Osteocyte (in vitro differentiated cells): Measurements from ENCODE around the gene SV2A. TPM values are rescaled to one million over a fixed set of nuclear protein-coding genes. Genes with fewer than 3 reads are reported as not detected.
A peak's percentile ranks its signal among the peaks of the same experiment; 100 is the strongest.

Source experiments
- DNase-seq: peaks from one replicate; pipeline ENCODE4 v3.0.0; 2021; ENCODE audit warnings: mixed read lengths; ENCODE audit not compliant: unreplicated experiment; ENCODE audit errors: extremely low spot score
- H3K27ac Mint-ChIP-seq: one replicate; pipeline ENCODE4 v1.8.0; 2021; ENCODE audit warnings: mild to moderate bottlenecking, mixed read lengths; ENCODE audit not compliant: unreplicated experiment
- H3K27me3 Mint-ChIP-seq: one replicate; pipeline ENCODE4 v1.8.0; 2021; ENCODE audit warnings: mixed read lengths; ENCODE audit not compliant: unreplicated experiment
- H3K36me3 Mint-ChIP-seq: one replicate; pipeline ENCODE4 v1.8.0; 2021; ENCODE audit warnings: mixed read lengths; ENCODE audit not compliant: unreplicated experiment
- H3K4me1 Mint-ChIP-seq: one replicate; pipeline ENCODE4 v1.8.0; 2021; ENCODE audit warnings: mixed read lengths; ENCODE audit not compliant: unreplicated experiment
- H3K4me3 Mint-ChIP-seq: one replicate; pipeline ENCODE4 v1.8.0; 2021; ENCODE audit warnings: mild to moderate bottlenecking, moderate library complexity, mixed read lengths; ENCODE audit not compliant: unreplicated experiment
- H3K9me3 Mint-ChIP-seq: one replicate; pipeline ENCODE4 v1.8.0; 2021; ENCODE audit warnings: mixed read lengths; ENCODE audit not compliant: unreplicated experiment
- total RNA-seq: library from RNA; stranded (reverse); gene quantifications from 2 replicates; pipeline ENCODE4 v1.2.1, GENCODE V29; 2021
- TF ChIP-seq, protein P1 (sequence below): fragments of 200-600 bp; sonication (generic); IDR thresholded peaks from 2 replicates; pipeline ENCODE4 v1.5.0; 2021; ENCODE audit warnings: antibody characterized with exemption, mild to moderate bottlenecking, moderate library complexity

Gene SV2A
- total RNA-seq, 1 donor from 2014 or later = 16.7 TPM

DNA sequence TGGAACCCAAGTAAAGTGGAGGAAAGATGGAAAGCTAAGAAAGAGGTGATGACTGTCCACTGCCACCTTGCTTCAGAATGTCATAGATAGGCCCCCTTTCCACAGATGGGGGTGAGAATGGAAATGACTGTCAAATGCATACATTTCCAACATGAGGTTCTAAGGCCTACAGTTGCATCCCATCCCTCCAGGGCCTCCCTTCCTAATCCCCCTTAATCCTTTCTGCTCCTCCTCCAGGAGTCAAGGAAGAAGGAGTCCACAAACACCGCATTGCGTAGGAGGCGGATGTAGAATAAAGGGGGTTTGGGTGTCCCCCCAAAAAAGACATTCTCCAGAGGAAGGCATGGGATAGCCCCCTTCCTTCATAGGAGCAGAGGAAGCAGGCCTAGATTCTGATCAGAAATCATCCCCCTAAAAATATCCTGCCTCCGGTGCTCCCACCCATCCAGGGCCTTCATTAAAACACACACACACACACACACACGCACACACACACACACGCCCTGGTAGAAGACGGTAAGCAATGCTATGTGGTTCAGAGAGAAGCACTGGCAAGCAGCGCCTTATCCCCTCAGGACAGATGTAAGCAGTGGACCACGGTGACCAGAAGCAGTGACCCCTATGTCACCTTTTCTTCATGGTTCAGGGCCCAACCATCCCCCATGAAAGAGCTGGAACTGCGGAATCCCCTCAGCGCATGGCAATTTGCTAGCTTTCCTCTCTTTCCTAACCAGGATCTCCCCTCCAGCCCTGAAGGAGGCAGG, 2.0 kb downstream of the SV2A start:
- H3K27me3 Mint-ChIP-seq = no peaks in the 10 kb centered on the region
- peaks cover 18% of the 10 kb centered on the region for H3K4me1 Mint-ChIP-seq
- H3K4me3 Mint-ChIP-seq = peak overlapping the region; percentile 85
- H3K36me3 Mint-ChIP-seq = peaks cover 11% of the 10 kb centered on the region
- TF ChIP-seq, protein P1, sequence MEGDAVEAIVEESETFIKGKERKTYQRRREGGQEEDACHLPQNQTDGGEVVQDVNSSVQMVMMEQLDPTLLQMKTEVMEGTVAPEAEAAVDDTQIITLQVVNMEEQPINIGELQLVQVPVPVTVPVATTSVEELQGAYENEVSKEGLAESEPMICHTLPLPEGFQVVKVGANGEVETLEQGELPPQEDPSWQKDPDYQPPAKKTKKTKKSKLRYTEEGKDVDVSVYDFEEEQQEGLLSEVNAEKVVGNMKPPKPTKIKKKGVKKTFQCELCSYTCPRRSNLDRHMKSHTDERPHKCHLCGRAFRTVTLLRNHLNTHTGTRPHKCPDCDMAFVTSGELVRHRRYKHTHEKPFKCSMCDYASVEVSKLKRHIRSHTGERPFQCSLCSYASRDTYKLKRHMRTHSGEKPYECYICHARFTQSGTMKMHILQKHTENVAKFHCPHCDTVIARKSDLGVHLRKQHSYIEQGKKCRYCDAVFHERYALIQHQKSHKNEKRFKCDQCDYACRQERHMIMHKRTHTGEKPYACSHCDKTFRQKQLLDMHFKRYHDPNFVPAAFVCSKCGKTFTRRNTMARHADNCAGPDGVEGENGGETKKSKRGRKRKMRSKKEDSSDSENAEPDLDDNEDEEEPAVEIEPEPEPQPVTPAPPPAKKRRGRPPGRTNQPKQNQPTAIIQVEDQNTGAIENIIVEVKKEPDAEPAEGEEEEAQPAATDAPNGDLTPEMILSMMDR = no peak
- no peak for DNase-seq
- peak overlapping the region; percentile 60 for H3K27ac Mint-ChIP-seq
- H3K9me3 Mint-ChIP-seq = no peaks in the 10 kb centered on the region

DNA sequence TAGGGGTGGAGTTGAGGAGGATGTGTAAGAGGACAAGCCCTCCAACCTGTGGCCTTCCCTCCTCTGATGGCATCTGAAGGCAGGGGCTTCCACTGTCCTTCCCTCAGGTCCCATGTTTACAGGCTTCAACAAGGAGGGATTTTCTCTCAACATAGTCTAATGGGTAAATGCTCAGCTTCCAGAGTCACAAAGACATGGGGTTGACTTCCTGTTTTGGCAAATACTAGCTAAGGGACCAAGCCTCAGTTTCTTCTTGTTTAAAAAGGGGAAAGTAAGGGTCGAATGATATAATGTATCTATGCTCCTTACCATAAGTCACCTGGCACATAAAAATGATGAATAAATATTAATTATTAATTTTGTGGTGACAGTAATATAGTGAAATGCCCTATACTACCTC, 3.1 kb downstream of the SV2A start:
- no peak overlapping the region for H3K27ac Mint-ChIP-seq
- H3K36me3 Mint-ChIP-seq = peaks cover 11% of the 10 kb centered on the region
- no peaks in the 10 kb centered on the region for H3K27me3 Mint-ChIP-seq
- no peak for DNase-seq
- H3K9me3 Mint-ChIP-seq = no peaks in the 10 kb centered on the region
- TF ChIP-seq, protein P1 = no peak
- H3K4me3 Mint-ChIP-seq = no peak overlapping the region
- peaks cover 18% of the 10 kb centered on the region for H3K4me1 Mint-ChIP-seq

DNA sequence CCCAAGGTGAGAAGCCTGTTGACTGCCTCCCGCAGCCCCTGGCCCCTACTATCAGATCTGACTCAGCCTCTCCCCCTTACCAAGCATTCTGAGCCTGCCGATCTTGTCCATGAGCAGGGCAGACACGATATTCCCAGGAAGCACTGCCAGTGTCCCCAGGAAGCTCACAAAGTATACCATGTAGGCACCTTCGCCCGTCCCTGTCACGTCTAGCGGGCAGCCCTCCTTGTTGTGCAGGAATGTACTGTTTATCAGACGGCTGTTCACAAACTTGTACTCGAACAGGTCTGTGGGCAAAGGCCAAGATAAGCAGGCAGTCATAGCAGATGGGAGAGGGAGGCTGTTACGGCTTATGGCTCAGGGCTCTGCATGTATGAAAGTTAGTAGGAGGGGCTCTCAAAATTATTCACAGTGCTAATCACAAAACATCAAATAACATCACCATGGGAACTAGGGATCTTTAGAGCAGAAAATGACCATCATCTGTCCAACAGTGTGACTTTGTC, 11.0 kb downstream of the SV2A start:
- Mint-ChIP-seq H3K4me1 (no peaks in the 10 kb centered on the region), H3K4me3 (no peak overlapping the region), H3K36me3 (peaks cover 22% of the 10 kb centered on the region), H3K27me3 (no peaks in the 10 kb centered on the region), H3K9me3 (no peaks in the 10 kb centered on the region), H3K27ac (no peak overlapping the region)
- no peak for DNase-seq
- TF ChIP-seq, protein P1 = no peak

DNA sequence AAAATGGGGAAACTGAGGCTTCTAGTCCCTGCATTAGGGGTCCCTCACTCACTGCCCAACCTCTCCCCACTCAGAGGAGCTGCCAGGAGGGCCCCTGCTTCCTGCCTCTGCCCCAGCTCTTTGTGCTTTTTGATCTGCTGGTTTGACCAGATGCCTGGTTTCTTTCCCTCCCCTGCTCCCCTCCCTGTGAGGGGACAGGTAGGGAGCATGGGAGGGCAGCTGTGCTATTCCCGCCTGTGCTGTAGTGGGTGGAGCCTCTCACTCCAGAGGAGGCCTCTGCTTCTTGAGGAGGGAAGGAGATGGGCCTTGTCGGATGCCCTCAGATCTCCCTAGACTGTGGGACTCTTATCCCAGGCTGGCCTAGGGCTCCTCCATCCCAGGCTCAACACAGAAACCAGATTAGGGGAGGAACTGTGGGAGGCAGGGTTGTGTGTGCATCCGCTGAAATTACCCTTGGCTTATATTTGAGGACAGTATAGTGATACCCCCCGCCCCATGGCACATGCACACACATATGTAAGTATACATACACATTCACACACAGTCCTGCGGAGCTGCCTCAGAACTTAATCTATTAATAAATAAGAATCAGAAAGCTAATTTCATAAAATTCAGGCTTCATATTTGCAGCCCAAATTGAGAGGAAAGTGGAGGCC, 13.7 kb downstream of the SV2A start:
- TF ChIP-seq, protein P1 = no peak
- peaks cover 15% of the 10 kb centered on the region for H3K36me3 Mint-ChIP-seq
- peaks cover 19% of the 10 kb centered on the region for H3K4me1 Mint-ChIP-seq
- H3K4me3 Mint-ChIP-seq = no peak overlapping the region
- DNase-seq = no peak
- H3K27me3 Mint-ChIP-seq = no peaks in the 10 kb centered on the region
- no peak overlapping the region for H3K27ac Mint-ChIP-seq
- peaks cover 5% of the 10 kb centered on the region for H3K9me3 Mint-ChIP-seq
